ENCODE results near the gene UBL7.

GRCh38 chr15:74464897-74465296, 3.9 kb upstream of the UBL7 start:
- no peak for TF ChIP-seq POLR2AphosphoS5 (IDR thresholded peaks at IDR 0.05; ENCODE audit: low read depth, low read length)
- TF ChIP-seq CEBPB (IDR thresholded peaks at IDR 0.05; ENCODE audit: low read depth), result no peak
- no peak for TF ChIP-seq SIN3A (IDR thresholded peaks at IDR 0.05; ENCODE audit: low read depth)
- no peak for TF ChIP-seq ZFX (IDR thresholded peaks at IDR 0.05)
- no peak for TF ChIP-seq CTCF (IDR thresholded peaks at IDR 0.05 in 2 of 3, conservative IDR thresholded peaks at IDR 0.05 in 1 of 3; ENCODE audit: borderline replicate concordance in 1 of 3, insufficient read depth in 1 of 3, low read depth in 2 of 3, low read length in 2 of 3)
